ENCODE data around the gene HTR1E.

DNA sequence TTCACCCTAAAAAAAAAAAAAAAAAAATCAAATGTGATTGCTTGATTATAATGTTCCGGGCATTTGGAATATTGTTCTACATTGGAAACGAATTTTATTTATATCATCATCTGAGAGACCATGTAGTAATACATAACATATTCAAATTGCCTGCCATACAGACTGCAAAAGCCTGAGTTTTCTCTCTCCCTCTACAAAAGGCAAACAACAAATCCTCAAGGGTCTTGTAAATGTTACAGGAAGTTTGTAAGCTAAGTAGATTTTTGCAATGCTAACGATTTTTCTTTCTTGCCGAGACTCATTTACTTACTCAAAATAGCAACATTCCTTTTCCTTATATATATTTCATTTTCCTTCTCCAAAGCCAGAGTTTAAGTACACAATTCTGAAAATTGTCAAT is 49.0 kb upstream of the HTR1E start:
- TF ChIP-seq TCF12 (IDR thresholded peaks at IDR 0.05; ENCODE audit: low read depth) (no peak), CREB1 (IDR thresholded peaks at IDR 0.05; ENCODE audit: low read depth) (no peak), EP300 (IDR thresholded peaks at IDR 0.05; ENCODE audit: borderline replicate concordance) (no peak), RAD21 (IDR thresholded peaks at IDR 0.05; ENCODE audit: low read depth) (no peak), CEBPB (IDR thresholded peaks at IDR 0.05) (no peak), ZBTB7A (IDR thresholded peaks at IDR 0.05; ENCODE audit: low read depth) (no peak), EGR1 (IDR thresholded peaks at IDR 0.05) (no peak), YY1 (IDR thresholded peaks at IDR 0.05; ENCODE audit: low read depth) (no peak), TAF1 (IDR thresholded peaks at IDR 0.05; ENCODE audit: low read depth) (no peak)
- TF ChIP-seq, protein P1, sequence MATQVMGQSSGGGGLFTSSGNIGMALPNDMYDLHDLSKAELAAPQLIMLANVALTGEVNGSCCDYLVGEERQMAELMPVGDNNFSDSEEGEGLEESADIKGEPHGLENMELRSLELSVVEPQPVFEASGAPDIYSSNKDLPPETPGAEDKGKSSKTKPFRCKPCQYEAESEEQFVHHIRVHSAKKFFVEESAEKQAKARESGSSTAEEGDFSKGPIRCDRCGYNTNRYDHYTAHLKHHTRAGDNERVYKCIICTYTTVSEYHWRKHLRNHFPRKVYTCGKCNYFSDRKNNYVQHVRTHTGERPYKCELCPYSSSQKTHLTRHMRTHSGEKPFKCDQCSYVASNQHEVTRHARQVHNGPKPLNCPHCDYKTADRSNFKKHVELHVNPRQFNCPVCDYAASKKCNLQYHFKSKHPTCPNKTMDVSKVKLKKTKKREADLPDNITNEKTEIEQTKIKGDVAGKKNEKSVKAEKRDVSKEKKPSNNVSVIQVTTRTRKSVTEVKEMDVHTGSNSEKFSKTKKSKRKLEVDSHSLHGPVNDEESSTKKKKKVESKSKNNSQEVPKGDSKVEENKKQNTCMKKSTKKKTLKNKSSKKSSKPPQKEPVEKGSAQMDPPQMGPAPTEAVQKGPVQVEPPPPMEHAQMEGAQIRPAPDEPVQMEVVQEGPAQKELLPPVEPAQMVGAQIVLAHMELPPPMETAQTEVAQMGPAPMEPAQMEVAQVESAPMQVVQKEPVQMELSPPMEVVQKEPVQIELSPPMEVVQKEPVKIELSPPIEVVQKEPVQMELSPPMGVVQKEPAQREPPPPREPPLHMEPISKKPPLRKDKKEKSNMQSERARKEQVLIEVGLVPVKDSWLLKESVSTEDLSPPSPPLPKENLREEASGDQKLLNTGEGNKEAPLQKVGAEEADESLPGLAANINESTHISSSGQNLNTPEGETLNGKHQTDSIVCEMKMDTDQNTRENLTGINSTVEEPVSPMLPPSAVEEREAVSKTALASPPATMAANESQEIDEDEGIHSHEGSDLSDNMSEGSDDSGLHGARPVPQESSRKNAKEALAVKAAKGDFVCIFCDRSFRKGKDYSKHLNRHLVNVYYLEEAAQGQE (IDR thresholded peaks at IDR 0.05; ENCODE audit: low read depth): no peak

Measured in Ishikawa (cell line).